COR-L47 (cell line): Measurements from ENCODE around the gene CDK10.
A peak's percentile ranks its signal among the peaks of the same experiment; 100 is the strongest.
"Not testable (repeated sequence)": the region's sequence is repeated elsewhere in the genome, so short reads cannot be mapped to it uniquely, and the experiment has no call there.

Experiments
- DNase-seq: peaks from one replicate; lab custom pipeline; 2025; lab: John Stamatoyannopoulos, UW

CDK10 gene

DNA sequence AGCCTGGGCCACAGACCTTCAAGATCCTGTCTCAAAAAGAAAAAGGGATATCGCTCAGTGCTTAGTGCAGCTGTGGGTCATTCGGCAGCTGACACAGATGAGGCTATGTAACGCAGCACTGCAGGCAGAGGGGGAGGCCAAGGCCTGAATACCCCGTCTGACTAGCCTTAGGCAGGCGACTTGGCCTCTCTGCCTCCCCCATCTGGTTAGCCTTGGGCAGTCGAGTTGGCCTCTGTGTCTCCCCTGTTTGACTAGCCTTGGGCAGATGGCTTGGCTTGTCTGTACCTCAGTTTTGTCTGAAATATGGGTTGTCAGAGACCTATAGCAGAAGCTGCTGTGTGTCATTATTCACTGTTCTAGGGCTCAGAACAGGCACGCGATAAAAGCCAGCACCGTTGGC, 18.9 kb upstream of the CDK10 start:
- no peak for DNase-seq

DNA sequence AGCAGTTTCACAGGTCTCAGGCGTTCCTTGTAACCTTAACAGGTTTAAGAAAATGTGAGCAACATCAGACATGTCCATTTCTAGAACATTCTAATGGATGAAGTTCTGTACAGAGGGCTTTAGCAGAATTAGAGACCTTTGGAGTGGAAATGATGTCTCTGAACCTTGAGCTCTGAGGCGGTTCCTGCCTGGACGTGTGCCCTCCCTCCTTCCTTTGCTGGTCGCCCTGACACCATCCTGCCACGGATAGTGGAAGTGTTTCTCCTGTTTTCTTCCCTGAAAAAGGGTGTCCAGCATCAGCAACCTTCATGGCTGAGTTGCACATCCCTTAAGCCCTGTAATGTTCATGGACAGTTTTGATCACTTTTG, 17.7 kb upstream of the CDK10 start:
- no peak for DNase-seq

DNA sequence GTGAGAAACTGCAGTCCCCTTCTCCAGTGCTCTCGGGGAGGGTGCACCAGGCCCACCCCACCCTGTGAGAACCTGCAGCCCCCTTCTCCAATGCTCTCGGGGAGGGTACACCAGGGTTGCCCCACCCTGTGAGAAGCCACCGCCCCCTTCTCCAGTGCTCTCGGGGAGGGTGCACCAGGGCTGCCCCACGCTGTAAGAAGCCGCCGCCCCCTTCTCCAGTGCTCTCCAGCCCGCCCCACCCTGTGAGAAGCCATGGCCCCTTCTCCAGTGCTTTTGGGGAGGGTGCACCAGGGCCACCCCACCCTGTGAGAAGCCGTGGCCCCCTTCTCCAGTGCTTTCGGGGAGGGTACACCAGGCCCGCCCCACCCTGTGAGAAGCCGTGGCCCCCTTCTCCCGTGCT, 16.7 kb upstream of the CDK10 start:
- DNase-seq, result no peak

DNA sequence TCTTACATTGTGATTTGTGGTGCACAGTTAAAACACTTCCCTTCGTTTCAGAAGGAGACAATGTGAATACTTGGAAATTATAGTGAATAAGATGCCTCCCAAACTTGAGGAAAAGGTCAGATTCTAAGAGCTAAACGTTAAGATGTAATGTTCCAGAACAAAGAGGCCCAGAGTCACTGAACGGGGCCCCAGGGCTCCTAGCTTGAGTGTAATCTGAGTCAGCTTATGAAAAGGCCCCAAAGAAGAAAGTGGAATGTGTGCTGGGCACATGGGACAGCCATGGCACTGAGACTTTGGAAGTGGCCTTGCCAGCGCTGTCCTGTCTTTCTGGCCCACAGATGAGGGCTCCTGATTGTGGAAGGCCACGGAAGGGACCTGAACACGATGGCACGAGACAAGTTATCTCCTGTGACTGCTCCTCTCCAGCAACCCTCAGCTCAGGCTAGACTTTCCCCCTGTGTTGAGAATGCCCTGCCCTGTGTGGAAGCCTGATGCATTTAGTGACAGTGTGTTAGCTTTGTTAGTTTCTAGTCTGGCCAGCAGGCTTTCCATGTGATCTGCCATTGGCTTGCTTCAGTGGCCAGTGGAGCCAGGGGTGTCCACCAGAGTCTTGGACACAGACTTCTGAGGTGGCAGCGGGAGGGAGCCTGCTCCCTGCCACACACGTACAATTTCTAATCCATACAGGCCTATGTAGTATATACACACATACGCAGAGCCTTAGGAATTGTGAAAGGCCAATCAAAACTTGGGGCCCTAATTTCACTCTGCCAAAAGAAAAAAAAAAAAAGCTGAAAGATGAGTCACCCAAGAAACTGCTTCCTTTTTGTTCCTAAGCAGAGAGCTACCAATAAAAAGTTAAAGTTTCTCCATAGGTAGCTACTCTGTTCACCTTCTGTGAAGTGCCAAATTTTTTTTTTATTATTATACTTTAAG, 15.7 kb upstream of the CDK10 start:
- no peak for DNase-seq

DNA sequence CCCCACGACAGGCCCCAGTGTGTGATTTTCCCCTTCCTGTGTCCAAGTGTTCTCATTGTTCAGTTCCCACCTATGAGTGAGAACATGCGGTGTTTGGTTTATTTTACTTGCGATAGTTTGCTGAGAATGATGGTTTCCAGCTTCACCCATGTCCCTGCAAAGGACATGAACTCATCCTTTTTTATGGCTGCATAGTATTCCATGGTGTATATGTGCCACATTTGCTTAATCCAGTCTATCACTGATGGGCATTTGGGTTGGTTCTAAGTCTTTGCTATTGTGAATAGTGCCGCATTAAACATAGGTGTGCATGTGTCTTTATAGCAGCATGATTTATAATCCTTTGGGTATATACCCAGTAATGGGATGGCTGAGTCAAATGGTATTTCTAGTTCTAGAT, 14.9 kb upstream of the CDK10 start:
- not testable (repeated sequence) for DNase-seq

DNA sequence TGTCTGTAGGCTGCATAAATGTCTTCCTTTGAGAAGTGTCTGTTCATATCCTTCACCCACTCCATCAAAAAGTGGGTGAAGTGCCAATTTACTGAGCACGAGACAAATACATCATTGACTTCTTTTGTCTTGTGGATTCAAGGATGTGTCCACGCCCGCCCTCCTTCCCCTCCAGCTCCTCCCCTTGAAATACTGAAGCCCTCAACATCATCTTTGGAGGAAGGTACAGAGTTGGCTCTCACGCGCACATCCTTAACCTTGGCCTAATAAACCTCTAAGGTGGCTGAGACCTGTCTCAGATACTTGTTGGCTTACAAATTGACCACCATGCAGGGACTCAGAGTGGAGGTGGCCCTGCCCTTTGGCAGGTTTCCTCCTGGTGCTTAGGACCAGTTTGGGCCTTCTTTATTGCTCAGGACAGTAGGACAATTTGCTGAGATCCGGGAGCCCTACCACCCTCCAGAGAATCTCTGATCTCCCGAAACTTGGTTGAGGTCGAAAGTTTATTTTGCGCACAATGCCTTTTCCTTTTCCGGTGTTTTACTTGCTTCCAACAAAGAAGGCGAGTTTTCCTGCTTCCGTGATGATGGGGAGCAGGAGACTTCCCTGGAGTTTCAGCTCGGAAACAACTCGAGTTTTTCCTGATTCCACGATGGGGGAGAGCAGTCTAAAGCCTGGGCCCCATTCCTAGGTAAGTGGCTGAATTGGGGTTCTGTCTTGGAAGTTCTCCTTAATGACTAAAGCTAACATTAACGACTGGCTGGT, 14.1 kb upstream of the CDK10 start:
- DNase-seq, result no peak

DNA sequence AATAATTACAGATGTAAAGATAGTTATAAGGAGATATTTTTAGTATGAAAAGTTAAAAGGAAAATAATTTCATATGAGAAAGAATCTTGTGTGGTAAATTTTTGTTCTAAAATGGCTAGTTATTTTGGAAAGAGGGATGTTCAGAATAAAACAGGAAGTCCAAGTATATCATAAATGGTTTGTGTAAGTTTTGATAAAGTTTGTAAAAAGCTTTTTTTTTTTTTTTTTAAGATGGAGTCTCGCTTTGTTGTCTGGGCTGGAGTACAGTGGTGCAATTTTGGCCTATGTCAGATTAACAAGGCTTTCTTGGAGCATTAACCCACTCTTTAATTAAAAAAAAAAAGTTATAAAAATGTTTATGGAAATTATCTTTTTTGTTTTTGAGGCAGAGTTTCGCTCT, 8.2 kb upstream of the CDK10 start:
- DNase-seq, result no peak

DNA sequence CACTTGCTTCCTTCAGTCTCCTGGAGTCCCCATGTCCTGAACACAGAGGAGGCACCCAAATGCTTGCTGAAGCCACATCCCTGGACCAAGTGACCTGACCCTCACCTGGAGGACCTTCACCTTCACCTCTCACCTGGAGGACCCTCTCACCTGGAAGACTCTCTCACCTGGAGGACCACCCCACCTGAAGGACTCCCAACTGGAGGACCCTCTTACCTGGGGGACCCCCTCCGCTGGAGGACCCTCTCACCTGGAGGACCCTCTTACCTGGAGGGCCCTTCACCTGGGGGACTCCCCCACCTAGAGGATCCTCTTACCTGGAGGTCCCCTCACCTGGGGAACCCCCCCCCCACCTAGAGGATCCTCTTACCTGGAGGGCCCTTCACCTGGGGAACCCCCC, 573 bp upstream of the CDK10 start:
- no peak for DNase-seq

DNA sequence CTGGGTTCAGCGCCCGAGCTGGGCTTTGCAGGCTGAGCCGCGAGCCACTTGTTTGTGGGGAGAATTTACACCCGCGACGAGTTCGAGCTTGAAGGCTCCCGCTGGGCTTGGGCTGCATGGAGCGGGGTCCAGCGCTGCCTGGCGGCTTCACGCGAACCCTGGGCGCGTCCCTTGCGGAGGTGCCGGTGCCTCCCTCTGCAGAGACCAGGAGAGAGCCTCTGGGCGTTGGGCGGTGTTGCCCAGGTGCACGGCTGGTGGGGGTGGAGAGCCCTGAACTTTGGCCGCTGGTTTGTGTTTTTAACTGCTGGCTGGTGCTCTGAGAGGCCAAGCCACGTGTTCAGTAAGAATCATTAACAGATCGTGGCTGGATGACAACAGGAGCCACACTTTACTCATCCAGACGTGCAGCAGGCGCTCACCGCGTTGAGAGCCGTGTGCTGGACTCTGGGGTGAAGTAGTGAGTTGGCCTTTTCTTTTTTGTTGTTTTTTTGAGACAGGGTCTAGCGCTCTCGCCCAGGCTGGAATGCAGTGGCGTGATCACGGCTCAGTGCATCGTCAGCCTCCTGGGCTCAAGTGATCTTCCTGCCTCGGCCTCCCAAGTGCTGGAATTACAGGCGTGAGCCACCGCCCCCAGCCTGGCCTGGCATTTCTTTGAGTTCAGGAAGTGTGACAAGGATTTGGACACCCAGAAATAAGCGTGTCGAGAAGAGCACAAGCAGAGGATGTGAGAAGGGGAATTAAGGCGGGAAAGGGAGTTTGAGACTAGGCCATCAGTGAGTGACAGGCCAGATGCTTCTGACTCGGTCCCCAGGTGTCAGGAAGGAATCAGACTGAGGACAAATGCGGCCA, 827 bp downstream of the CDK10 start:
- peak; percentile 69 for DNase-seq

DNA sequence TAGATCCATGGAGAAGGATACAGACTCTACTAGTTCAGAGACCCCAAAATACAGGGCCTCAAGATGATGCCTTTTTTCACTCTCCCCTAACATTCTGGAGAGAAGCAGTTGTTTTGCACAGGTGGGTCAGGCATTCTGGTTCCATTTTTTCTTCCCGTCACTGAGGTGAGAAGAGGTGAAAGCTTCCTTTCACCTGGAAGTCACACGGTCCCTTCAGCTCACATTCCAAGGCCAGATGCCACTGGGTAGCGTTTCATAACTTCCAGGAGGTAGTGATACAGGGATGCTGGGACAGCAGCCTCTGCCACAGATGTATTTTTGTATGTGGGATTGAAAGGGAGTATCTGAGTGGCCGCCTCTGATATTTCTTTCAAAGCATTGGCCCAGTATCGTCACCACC, 1.9 kb downstream of the CDK10 start:
- no peak for DNase-seq

DNA sequence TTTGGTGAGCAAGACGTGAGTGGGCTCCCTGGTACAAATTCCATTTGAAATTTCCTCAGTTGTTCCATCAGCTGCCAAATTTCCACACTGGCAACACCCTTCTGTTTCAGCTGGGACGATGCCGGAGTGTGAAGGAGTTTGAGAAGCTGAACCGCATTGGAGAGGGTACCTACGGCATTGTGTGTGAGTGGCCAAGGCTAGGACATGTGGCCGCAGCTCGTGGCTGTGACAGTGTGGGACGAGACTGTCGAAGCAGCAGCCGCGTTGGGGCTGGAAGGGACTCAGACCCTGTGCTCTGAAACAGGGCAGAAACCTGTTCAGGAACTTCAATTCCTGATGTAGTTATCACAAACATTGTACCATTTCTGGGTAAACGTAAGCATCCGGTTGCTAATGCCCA, 2.7 kb downstream of the CDK10 start:
- no peak for DNase-seq

DNA sequence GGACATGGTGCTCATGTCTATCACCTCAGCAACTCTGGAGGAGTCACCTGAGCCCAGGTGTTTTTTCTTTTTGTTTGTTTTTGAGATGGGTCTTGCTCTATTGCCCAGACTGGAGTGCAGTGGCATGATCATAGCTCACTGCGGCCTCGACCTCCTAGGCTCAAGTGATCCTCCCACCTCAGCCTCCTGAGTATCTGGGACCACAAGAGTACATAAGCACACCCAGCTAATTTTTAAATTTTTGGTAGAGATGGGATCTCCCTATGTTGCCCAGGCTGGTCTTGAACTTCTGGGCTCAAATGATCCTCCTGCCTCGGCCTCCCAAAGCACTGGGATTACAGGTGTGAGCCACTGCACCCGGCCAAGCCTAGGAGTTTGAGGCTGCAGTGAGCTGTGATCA, 3.1 kb downstream of the CDK10 start:
- not testable (repeated sequence) for DNase-seq

DNA sequence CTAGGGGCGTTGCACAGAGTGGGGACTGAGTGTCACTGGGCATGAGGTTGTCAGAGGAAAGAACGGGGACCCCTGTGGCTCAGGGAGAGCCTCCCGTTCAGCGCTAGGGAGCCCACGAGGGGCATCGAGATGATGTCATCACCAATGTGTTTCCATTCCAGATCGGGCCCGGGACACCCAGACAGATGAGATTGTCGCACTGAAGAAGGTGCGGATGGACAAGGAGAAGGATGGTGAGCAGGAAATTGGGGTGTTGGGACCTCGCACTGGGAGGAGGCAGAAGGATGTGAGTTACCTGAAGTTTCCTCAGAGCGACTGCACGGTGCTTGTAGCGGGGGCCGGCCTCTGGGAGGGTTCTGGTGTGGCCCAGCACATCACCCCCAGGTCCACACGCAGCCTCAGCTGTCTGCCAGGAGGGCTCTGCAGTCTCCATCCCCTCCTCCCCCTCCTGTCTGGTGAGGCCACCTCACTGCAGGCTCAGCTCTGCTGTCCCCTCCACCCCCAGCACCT, 4.0 kb downstream of the CDK10 start:
- no peak for DNase-seq

DNA sequence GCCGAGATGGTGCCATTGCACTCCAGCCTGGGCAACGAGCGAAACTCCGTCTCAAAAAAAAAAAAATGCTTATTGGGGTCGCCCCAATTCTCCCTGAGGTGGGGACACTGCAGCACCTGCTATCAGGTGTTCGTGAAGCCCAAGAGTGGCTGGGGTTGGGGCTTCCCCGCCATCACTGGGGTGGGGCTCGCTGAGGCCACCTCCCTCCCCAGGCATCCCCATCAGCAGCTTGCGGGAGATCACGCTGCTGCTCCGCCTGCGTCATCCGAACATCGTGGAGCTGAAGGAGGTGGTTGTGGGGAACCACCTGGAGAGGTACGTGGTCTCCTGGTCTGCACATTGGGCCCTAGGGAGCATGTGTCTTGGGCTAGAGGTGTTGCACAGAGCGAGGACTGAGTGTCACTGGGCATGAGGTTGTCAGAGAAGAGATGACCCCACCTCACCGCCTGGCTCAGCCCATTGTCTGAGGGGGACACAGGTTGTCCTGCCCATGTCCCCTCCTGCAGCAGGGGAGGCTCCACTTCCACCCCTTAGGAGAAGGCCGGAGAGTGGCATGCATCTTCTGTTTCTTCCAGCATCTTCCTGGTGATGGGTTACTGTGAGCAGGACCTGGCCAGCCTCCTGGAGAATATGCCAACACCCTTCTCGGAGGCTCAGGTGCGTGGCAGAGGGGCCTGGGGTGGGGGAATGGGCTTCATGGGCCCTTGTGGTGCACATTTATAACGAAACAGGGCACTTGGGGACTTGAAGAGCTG, 4.9 kb downstream of the CDK10 start:
- DNase-seq, result no peak

DNA sequence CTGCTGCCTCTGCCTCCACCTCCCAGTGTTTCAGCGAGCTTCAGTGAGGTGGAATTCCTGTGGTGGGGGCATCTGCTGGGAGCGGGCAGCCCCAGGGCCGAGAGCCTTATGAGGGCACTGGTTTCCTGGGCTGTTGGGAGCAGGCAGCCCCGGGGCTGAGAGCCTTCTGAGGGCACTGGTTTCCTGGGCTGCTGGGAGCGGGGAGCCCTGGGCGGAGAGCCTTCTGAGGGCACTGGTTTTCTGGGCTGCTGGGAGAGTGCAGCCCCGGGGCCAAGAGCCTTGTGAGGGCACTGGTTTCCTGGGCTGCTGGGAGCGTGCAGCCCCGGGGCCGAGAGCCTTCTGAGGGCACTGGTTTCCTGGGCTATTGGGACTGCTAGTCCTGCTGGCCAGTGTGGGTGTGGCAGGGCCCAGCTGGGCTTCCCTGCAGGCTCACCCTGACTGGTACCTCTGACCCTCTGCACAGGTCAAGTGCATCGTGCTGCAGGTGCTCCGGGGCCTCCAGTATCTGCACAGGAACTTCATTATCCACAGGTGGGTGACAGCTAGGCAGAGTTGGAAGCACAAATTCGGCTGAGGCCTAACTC, 5.6 kb downstream of the CDK10 start:
- no peak for DNase-seq

DNA sequence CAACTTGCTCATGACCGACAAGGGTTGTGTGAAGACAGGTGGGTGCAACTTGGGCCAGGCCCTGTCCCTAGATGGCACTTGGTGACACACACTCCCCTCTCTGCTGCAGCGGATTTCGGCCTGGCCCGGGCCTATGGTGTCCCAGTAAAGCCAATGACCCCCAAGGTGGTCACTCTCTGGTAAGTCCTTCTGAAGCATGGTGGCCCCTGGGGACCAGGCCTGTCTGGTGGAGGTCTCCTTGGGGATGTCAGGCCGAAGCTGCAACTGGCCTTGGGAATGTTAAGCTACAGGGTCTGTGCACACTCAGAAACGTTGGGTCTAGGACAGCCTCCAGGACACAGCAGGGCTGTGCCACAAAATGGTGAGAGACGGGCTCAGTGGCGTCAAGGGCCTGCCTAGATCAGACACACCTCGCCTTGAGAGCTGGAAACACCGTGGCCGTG, 6.8 kb downstream of the CDK10 start:
- no peak for DNase-seq

DNA sequence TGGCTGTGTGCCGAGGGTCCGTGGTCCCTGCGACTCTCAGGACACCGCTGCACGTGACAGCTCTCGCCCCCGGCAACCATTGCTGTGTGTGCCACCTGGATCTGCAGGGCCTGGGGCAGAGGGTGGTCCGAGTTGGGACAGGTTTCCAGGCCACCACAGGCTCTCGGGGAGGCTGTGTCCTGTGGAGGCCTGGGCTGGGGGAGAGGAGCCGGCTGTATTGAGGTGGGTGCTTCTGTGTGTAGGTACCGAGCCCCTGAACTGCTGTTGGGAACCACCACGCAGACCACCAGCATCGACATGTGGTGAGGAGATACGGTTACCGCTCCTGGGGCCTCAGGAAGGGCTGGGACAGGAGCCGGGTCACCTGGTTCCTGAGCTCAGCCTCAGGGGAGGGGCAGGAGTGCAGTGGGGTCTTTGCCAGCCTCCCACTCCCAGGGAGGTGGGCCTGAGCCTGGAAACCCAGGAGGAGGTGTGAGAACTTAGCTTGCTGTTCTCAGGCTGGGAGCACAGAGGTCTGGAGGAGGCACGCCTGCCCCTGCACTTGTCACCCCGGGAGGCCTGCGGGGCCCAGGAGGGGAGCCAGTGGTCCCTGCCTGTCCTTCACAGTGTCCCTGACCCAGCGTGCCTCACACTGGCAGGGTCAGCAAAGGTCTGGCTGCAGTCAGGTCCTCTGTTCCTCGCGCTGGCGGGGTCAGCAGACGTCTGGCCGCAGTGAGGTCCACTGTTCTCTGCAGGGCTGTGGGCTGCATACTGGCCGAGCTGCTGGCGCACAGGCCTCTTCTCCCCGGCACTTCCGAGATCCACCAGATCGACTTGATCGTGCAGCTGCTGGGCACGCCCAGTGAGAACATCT, 7.7 kb downstream of the CDK10 start:
- no peak for DNase-seq

DNA sequence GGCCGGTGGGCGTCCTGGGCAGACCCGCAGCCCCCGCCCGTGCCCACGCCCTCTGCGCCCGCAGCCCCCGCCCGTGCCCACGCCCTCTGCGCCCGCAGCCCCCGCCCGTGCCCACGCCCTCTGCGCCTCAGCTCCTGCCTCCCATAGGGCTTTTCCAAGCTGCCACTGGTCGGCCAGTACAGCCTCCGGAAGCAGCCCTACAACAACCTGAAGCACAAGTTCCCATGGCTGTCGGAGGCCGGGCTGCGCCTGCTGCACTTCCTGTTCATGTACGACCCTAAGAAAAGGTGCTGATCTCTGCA, 8.2 kb downstream of the CDK10 start:
- not testable (repeated sequence) for DNase-seq

DNA sequence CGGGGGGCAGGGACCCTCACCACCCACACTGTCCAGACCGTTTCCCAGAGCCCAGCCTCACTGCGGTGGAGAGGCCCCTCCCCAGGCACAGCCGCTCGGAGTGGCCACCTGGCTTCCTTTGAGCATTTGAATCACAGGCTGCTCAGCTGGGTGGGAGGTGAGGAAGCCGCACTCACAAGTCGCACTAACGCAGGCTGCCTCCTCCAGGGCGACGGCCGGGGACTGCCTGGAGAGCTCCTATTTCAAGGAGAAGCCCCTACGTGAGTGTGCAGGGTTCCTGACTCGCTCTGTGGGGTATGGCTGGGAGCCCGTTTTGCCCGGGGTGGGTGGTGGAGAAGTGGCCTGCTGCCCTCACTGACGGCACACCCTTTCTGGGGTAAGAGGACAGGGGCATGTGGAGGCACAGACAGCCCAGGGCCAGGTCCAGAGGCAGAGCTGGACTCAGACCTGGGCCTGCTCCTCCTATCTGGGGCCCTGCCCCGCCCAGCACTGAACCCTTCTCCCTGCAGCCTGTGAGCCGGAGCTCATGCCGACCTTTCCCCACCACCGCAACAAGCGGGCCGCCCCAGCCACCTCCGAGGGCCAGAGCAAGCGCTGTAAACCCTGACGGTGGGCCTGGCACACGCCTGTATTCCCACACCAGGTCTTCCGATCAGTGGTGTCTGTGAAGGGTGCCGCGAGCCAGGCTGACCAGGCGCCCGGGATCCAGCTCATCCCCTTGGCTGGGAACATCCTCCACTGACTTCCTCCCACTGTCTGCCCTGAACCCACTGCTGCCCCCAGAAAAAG, 8.8 kb downstream of the CDK10 start:
- no peak for DNase-seq
